SK-N-SH (cell line): ENCODE results near the gene DRGX. TPM values are rescaled to one million over a fixed set of nuclear protein-coding genes. Genes with fewer than 3 reads are reported as not detected.

Source experiments
- CTCF ChIA-PET: fragments of 300-600, 350-600 bp; formaldehyde crosslinking; extraction: SDS; loops from one replicate; lab custom pipeline; 2021; lab: Yijun Ruan, JAX
- POLR2A ChIA-PET: fragments of 350-600 bp; sonication (Branson Sonifier 250); formaldehyde crosslinking; extraction: SDS; loops from one replicate; lab custom pipeline; 2020; ENCODE audit warnings: antibody characterized with exemption, inconsistent platforms; lab: Yijun Ruan, JAX
- DNase-seq: peaks from one replicate; pipeline ENCODE4 v3.0.0; 2012
- H2AFZ ChIP-seq: fragments of 200-600 bp; sonication (generic); 2 replicates; pipeline ENCODE4 v1.8.1; 2016; ENCODE audit warnings: antibody characterized with exemption, mild to moderate bottlenecking, low read depth
- H3F3A ChIP-seq: fragments of 200-600 bp; sonication (generic); replicated peaks from 2 replicates; pipeline ENCODE3; 2016; ENCODE audit warnings: antibody characterized with exemption, mild to moderate bottlenecking; ENCODE audit not compliant: insufficient read depth
- H3K27ac ChIP-seq, 2 experiments: fragments of 200-500 bp in 1 of 2; fragments of 200-600 bp in 1 of 2; sonication (Bioruptor generic) in 1 of 2; sonication (generic), shearing (Covaris generic) in 1 of 2; 2 replicates each; pipeline versions ENCODE4 v1.5.1 to v1.6.1; 2014 to 2016; ENCODE audit warnings: low read depth in 2 of 2, inconsistent platforms in 1 of 2, low read length in 1 of 2, mild to moderate bottlenecking in 1 of 2, mixed read lengths in 1 of 2
- H3K27me3 ChIP-seq: fragments of 200-600 bp; sonication (generic), shearing (Covaris generic); 2 replicates; pipeline ENCODE4 v1.6.1; 2016; ENCODE audit warnings: mixed run types; ENCODE audit not compliant: insufficient read depth
- H3K36me3 ChIP-seq, 2 experiments: fragments of 200-500 bp in 1 of 2; fragments of 200-600 bp in 1 of 2; sonication (Bioruptor generic) in 1 of 2; sonication (generic) in 1 of 2; replicated peaks in 1 of 2; 2 replicates each; pipeline versions ENCODE3 to v1.5.1; 2014 to 2016; ENCODE audit warnings: low read length in 1 of 2, mild to moderate bottlenecking in 1 of 2; ENCODE audit not compliant: insufficient read depth in 2 of 2, control insufficient read depth in 1 of 2
- H3K4me1 ChIP-seq, 2 experiments: fragments of 200-500 bp in 1 of 2; fragments of 200-600 bp in 1 of 2; sonication (Bioruptor generic) in 1 of 2; sonication (generic), shearing (Covaris generic) in 1 of 2; 2 replicates each; pipeline versions ENCODE4 v1.5.1 to v1.6.1; 2014 to 2016; ENCODE audit warnings: low read depth in 1 of 2, low read length in 1 of 2, mixed run types in 1 of 2; ENCODE audit not compliant: insufficient read depth in 2 of 2, control insufficient read depth in 1 of 2
- H3K4me2 ChIP-seq: fragments of 200-600 bp; sonication (generic), shearing (Covaris generic); 2 replicates; pipeline ENCODE4 v1.6.1; 2017; ENCODE audit warnings: mixed run types
- H3K4me3 ChIP-seq, 2 experiments: fragments of 200-500 bp in 1 of 2; fragments of 200-600 bp in 1 of 2; sonication (Bioruptor generic) in 1 of 2; sonication (generic), shearing (Covaris generic) in 1 of 2; 2 replicates each; pipeline versions ENCODE4 v1.5.1 to v1.8.1; 2014 to 2016; ENCODE audit warnings: low read depth in 2 of 2, inconsistent platforms in 1 of 2, low read length in 1 of 2, mild to moderate bottlenecking in 1 of 2, mixed read lengths in 1 of 2, moderate library complexity in 1 of 2
- H3K79me2 ChIP-seq: fragments of 200-600 bp; sonication (generic); 2 replicates; pipeline ENCODE4 v1.8.1; 2017; ENCODE audit warnings: mild to moderate bottlenecking; ENCODE audit not compliant: insufficient read depth
- H3K9ac ChIP-seq: fragments of 200-600 bp; sonication (generic); 2 replicates; pipeline ENCODE4 v1.6.1; 2017; ENCODE audit warnings: mixed run types
- H3K9me2 ChIP-seq: fragments of 200-600 bp; sonication (generic); 2 replicates; pipeline ENCODE4 v1.6.1; 2017; ENCODE audit warnings: mixed run types
- H3K9me3 ChIP-seq: fragments of 200-600 bp; sonication (generic); 2 replicates; pipeline ENCODE4 v1.6.1; 2017; ENCODE audit warnings: mixed run types, mild to moderate bottlenecking, moderate library complexity
- H4K20me1 ChIP-seq: fragments of 200-600 bp; sonication (generic); 2 replicates; pipeline ENCODE4 v1.6.1; 2017; ENCODE audit warnings: mild to moderate bottlenecking, mixed run types; ENCODE audit not compliant: insufficient read depth
- CTCF ChIP-seq: fragments of 200-600 bp; sonication (generic); IDR thresholded peaks from 2 replicates; pipeline ENCODE4 v1.6.1; 2017; ENCODE audit warnings: antibody characterized with exemption, mild to moderate bottlenecking, moderate library complexity
- ELF1 ChIP-seq: IDR thresholded peaks from 2 replicates; pipeline ENCODE4 v1.4.0; 2012
- FOXM1 ChIP-seq: IDR thresholded peaks from 2 replicates; pipeline ENCODE4 v1.4.0; 2012; ENCODE audit warnings: low read depth, mild to moderate bottlenecking
- MEF2A ChIP-seq: IDR thresholded peaks from 2 replicates; pipeline ENCODE4 v1.4.0; 2012; ENCODE audit warnings: low read depth, borderline replicate concordance
- NRF1 ChIP-seq: IDR thresholded peaks from 2 replicates; pipeline ENCODE4 v1.6.1; 2012; ENCODE audit warnings: low read depth, mild to moderate bottlenecking, low read length
- RAD21 ChIP-seq: IDR thresholded peaks from 2 replicates; pipeline ENCODE4 v1.6.1; 2012; ENCODE audit warnings: mild to moderate bottlenecking, low read length
- SMC3 ChIP-seq: IDR thresholded peaks from 2 replicates; pipeline ENCODE4 v1.6.1; 2012; ENCODE audit warnings: low read depth, low read length, improper control_type of control experiment
- USF1 ChIP-seq: IDR thresholded peaks from 2 replicates; pipeline ENCODE4 v1.4.0; 2012; ENCODE audit warnings: low read depth, borderline replicate concordance
- WGBS: methylation state at CpG from one replicate; pipeline ENCODE4 v1.1.6; 2017; ENCODE audit warnings: low lambda C conversion rate; 5-methylcytosine and 5-hydroxymethylcytosine counted together
- polyA plus RNA-seq, 3 experiments: library from polyadenylated mRNA; depleted of rRNA; stranded (reverse); fragments of >200 nt; gene quantifications; 2 replicates each; pipeline ENCODE4 v1.2.3, GENCODE V29; 2012
- TF ChIP-seq, protein P1 (sequence below): IDR thresholded peaks from 2 replicates; pipeline ENCODE4 v1.4.0; 2012; ENCODE audit warnings: low read depth
- TF ChIP-seq, protein P2 (sequence below): IDR thresholded peaks from 2 replicates; pipeline ENCODE4; 2012

Gene DRGX
- polyA plus RNA-seq, 1 of the 3 experiments (the other 2 are of a cell fraction) = not detected

GRCh38 chr10:49408519-49409306, 12.8 kb upstream of the DRGX start:
- TF ChIP-seq RAD21 (0 out of 2 replicates have a peak, but pooled peaks have one; percentile 10), MEF2A (no peak), CTCF (peak; percentile 39)
- Histone ChIP-seq H3K4me1 (peaks cover 0 to 32% of the 10 kb centered on the region in 2 experiments; a peak in 2 of 4 replicates), H3K4me2 (no peak overlapping the region), H3K27me3 (peaks cover 17% of the 10 kb centered on the region; the same call in 1 of the 2 replicates), H3K9ac (no peak overlapping the region), H3K79me2 (no peaks in the 10 kb centered on the region), H4K20me1 (no peaks in the 10 kb centered on the region), H2AFZ (no peak overlapping the region), H3K27ac (no peak overlapping the region), H3F3A (no peaks in the 10 kb centered on the region), H3K36me3 (no peaks in the 10 kb centered on the region), H3K4me3 (no peak overlapping the region), H3K9me3 (no peaks in the 10 kb centered on the region), H3K9me2 (no peaks in the 10 kb centered on the region)
- DNase-seq = no peak
- CTCF ChIA-PET = interaction anchor here (0.6 to 17.1 kb wide), 33 partner anchors 9 to 884 kb away, joined by 3 to 425 read pairs (median 6); partner anchors contain the start of genes DRGX and TMEM273
- WGBS = 33% methylated on average over 13 of the region's 13 CpGs
- POLR2A ChIA-PET = interaction anchor here (1.0 kb wide), 1 partner anchor 13 kb away, joined by 3 read pairs; no protein-coding TSS in a partner anchor

DNA sequence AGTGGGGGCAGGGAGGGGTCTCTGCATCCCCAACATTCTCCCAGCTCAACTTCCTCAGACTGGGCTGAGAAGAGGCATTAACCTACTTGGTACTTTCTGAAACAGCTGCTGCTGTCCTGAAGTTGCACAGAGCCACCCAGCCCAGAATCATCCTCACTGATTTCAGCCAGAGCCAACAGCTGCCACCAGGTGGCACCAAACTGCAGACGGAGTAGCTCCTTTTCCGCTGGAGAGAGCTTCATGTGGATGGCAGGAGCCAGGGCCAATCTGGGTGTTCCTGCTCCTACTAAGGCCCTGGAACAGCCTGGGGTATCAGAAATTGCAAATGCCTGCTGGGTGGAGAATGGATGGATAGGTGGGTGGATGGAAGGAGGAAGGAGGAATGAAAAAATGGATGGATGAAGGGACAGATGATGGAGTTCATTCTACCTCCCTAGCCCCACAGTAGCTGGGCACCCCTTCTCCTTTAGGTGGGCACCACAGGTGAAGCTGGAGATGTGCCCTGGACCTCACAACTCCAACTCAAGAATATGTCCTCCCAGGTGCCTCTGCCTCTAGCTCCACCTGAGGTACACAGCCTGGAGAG, 11.8 kb upstream of the DRGX start:
- no peak for TF ChIP-seq ELF1
- TF ChIP-seq, protein P1, sequence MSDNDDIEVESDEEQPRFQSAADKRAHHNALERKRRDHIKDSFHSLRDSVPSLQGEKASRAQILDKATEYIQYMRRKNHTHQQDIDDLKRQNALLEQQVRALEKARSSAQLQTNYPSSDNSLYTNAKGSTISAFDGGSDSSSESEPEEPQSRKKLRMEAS = no peak
- TF ChIP-seq, protein P2, sequence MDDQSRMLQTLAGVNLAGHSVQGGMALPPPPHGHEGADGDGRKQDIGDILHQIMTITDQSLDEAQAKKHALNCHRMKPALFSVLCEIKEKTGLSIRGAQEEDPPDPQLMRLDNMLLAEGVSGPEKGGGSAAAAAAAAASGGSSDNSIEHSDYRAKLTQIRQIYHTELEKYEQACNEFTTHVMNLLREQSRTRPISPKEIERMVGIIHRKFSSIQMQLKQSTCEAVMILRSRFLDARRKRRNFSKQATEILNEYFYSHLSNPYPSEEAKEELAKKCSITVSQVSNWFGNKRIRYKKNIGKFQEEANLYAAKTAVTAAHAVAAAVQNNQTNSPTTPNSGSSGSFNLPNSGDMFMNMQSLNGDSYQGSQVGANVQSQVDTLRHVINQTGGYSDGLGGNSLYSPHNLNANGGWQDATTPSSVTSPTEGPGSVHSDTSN = no peak
- TF ChIP-seq USF1 = no peak
- TF ChIP-seq CTCF = peak; percentile 89
- no peak for TF ChIP-seq NRF1
- no peak for TF ChIP-seq FOXM1
- peak; percentile 92 for TF ChIP-seq RAD21
- peak; percentile 96 for TF ChIP-seq SMC3
- no peaks in the 10 kb centered on the region for H3K9me3 ChIP-seq
- no peaks in the 10 kb centered on the region for H3F3A ChIP-seq
- H3K27me3 ChIP-seq = peaks cover 21% of the 10 kb centered on the region; the same call in 1 of the 2 replicates
- H3K36me3 ChIP-seq = no peaks in the 10 kb centered on the region
- no peaks in the 10 kb centered on the region for H3K9me2 ChIP-seq
- WGBS = 6% methylated on average over 2 of the region's 2 CpGs
- ChIA-PET POLR2A (interaction anchor here (1.0 kb wide), 1 partner anchor 98 kb away, joined by 3 read pairs; no protein-coding TSS in a partner anchor), CTCF (interaction anchor here (0.6 to 17.1 kb wide), 67 partner anchors 8 to 938 kb away, joined by 3 to 425 read pairs (median 4); partner anchors contain the start of genes C10orf71, DRGX, ERCC6 and TMEM273)
- H2AFZ ChIP-seq = no peak overlapping the region
- no peak overlapping the region for H3K27ac ChIP-seq
- DNase-seq = peak; percentile 83
- H3K4me2 ChIP-seq = no peak overlapping the region
- no peaks in the 10 kb centered on the region for H3K79me2 ChIP-seq
- H3K4me1 ChIP-seq = peaks cover 0 to 32% of the 10 kb centered on the region in 2 experiments; a peak in 2 of 4 replicates
- no peaks in the 10 kb centered on the region for H4K20me1 ChIP-seq
- no peak overlapping the region; a peak in 1 of 4 replicates for H3K4me3 ChIP-seq
- H3K9ac ChIP-seq = no peak overlapping the region
